Measurements from ENCODE around the gene UFD1. TPM values are rescaled to one million over a fixed set of nuclear protein-coding genes. Genes with fewer than 3 reads are reported as not detected.

The UFD1 gene
- total and polyA plus RNA-seq, 9 of the 15 experiments (the other 6 are each of a cell fraction or from before 2014, with no cell fraction given) = 238 to 645 (median 363) TPM

GRCh38 chr22:19508024-19508776 is 29.2 kb upstream of the UFD1 start (continued):
- no peak for TF ChIP-seq AFF1 (IDR thresholded peaks at IDR 0.05; ENCODE audit: low read depth in 1 of 2, partially characterized antibody in 2 of 2)
- 0 out of 2 replicates have a peak, but pooled peaks have one; percentile 70 for TF ChIP-seq ZBTB1 (CRISPR knock-in tag; IDR thresholded peaks at IDR 0.05; ENCODE audit: borderline replicate concordance, low read depth)
- TF ChIP-seq FOXA1 (IDR thresholded peaks at IDR 0.05; ENCODE audit: borderline replicate concordance) = no peak
- 0 out of 4 replicates have a peak, but pooled peaks of 1 of the 2 experiments have one; percentile 3 for TF ChIP-seq RAD21 (CRISPR knock-in tag; conservative IDR thresholded peaks at IDR 0.05 in 1 of 2, IDR thresholded peaks at IDR 0.05 in 1 of 2)
- TF ChIP-seq USF1 (CRISPR knock-in tag; IDR thresholded peaks at IDR 0.05) = peak; percentile 43
- no peak for TF ChIP-seq GATAD2A (IDR thresholded peaks at IDR 0.05)
- TF ChIP-seq ZBTB5 (IDR thresholded peaks at IDR 0.05) = no peak
- TF ChIP-seq TEAD2 (tag; IDR thresholded peaks at IDR 0.05) = no peak
- no peak for TF ChIP-seq ZBTB34 (CRISPR knock-in tag; IDR thresholded peaks at IDR 0.05)
- peak; percentile 87; the same call in 1 of the 2 replicates for TF ChIP-seq E2F5 (CRISPR knock-in tag; IDR thresholded peaks at IDR 0.05)
- TF ChIP-seq ZNF12 (CRISPR knock-in tag; IDR thresholded peaks at IDR 0.05) = peak; percentile 58; the same call in 1 of the 2 replicates
- TF ChIP-seq CHD1 (IDR thresholded peaks at IDR 0.05; ENCODE audit: low read length) = peak; percentile 46
- peak; percentile 51 for TF ChIP-seq ZNF143 (CRISPR knock-in tag; IDR thresholded peaks at IDR 0.05)
- no peak for TF ChIP-seq ZNF311 (CRISPR knock-in tag; IDR thresholded peaks at IDR 0.05)
- 0 out of 2 replicates have a peak, but pooled peaks have one; percentile 35 for TF ChIP-seq ZBED1 (IDR thresholded peaks at IDR 0.05)
- TF ChIP-seq BRCA1 (IDR thresholded peaks at IDR 0.05) = no peak
- TF ChIP-seq BRCA1 (CRISPR knock-in tag; IDR thresholded peaks at IDR 0.05) = peak; percentile 97; the same call in 1 of the 2 replicates
- TF ChIP-seq HEY1 (CRISPR knock-in tag; IDR thresholded peaks at IDR 0.05; ENCODE audit: borderline replicate concordance) = no peak
- TF ChIP-seq MIER1 (IDR thresholded peaks at IDR 0.05; ENCODE audit: low read depth) = no peak
